ENCODE data around the gene GTPBP3. TPM values are rescaled to one million over a fixed set of nuclear protein-coding genes. Genes with fewer than 3 reads are reported as not detected.
A peak's percentile ranks its signal among the peaks of the same experiment; 100 is the strongest.

The GTPBP3 gene
- total and polyA plus RNA-seq, 2 experiments from 2014 or later: 34.9 to 95.6 TPM

DNA sequence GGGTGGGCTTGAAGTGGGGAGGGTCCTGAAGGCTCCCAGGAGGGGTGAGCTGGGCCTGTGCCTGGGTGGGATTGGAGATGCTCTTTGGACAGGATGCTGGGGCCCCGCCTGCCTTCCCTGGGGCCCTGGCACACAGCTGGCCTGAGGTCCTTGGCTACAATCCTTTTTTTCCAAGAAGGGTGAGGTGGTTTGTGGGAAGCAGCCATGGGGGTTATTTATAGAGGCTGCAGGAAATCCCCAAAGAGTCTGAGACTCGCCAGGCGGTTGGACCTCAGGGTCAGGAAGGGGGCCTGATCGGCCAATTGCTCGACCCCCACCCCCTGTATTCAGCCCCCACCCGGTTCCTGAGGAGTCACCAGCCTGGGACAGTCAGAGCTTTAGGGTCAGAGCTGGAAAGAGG is 10.0 kb downstream of the GTPBP3 start:
- peak in 1 of 2 donors; percentile 43 for DNase-seq (ENCODE audit: low read depth in 1 of 2, low spot score in 1 of 2)
- no peaks in the 10 kb centered on the region for H3K36me3 ChIP-seq
- H3K4me1 ChIP-seq (ENCODE audit: low read depth): no peaks in the 10 kb centered on the region
- no peaks in the 10 kb centered on the region for H3K9me3 ChIP-seq (ENCODE audit: low read depth)
- H3K4me3 ChIP-seq: no peak overlapping the region
- no peaks in the 10 kb centered on the region for H3K27me3 ChIP-seq
- TF ChIP-seq, protein P1, sequence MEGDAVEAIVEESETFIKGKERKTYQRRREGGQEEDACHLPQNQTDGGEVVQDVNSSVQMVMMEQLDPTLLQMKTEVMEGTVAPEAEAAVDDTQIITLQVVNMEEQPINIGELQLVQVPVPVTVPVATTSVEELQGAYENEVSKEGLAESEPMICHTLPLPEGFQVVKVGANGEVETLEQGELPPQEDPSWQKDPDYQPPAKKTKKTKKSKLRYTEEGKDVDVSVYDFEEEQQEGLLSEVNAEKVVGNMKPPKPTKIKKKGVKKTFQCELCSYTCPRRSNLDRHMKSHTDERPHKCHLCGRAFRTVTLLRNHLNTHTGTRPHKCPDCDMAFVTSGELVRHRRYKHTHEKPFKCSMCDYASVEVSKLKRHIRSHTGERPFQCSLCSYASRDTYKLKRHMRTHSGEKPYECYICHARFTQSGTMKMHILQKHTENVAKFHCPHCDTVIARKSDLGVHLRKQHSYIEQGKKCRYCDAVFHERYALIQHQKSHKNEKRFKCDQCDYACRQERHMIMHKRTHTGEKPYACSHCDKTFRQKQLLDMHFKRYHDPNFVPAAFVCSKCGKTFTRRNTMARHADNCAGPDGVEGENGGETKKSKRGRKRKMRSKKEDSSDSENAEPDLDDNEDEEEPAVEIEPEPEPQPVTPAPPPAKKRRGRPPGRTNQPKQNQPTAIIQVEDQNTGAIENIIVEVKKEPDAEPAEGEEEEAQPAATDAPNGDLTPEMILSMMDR (IDR thresholded peaks at IDR 0.05; ENCODE audit: low read depth, low read length): no peak
- H3K27ac ChIP-seq: no peak overlapping the region

GRCh38 chr19:17347877-17348276 is 10.5 kb downstream of the GTPBP3 start:
- Histone ChIP-seq H3K4me3 (no peak overlapping the region), H3K27me3 (no peaks in the 10 kb centered on the region), H3K4me1 (ENCODE audit: low read depth) (no peaks in the 10 kb centered on the region), H3K36me3 (no peaks in the 10 kb centered on the region), H3K9me3 (ENCODE audit: low read depth) (no peaks in the 10 kb centered on the region), H3K27ac (no peak overlapping the region)
- no peak for DNase-seq (ENCODE audit: low read depth in 1 of 2, low spot score in 1 of 2)
- TF ChIP-seq, protein P1 (IDR thresholded peaks at IDR 0.05; ENCODE audit: low read depth, low read length): no peak

DNA sequence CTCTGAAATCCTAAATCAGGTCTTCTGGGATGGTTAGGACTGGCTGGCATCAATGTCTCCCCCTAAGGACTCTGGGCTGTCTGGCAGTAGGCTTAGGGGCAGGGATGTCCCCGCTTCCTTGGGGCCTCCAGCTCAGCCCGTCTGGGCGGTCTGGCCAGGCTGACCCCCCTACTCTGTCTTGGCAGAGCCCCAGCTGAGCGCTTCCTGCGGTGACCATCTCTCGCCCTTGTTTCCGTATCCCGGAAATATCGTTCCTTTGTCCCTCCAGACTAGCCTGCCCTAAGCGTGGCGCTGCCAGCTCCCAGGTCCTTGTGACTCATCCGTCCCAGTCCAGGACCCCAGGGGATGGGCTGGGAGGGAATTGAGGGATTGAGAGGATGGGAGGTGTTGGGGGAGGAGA is 11.3 kb downstream of the GTPBP3 start:
- DNase-seq (ENCODE audit: low read depth in 1 of 2, low spot score in 1 of 2): peak in 1 of 2 donors; percentile 80
- Histone ChIP-seq H3K9me3 (ENCODE audit: low read depth) (no peaks in the 10 kb centered on the region), H3K4me3 (no peak overlapping the region), H3K27me3 (no peaks in the 10 kb centered on the region), H3K27ac (no peak overlapping the region), H3K36me3 (no peaks in the 10 kb centered on the region), H3K4me1 (ENCODE audit: low read depth) (no peaks in the 10 kb centered on the region)
- TF ChIP-seq, protein P1 (IDR thresholded peaks at IDR 0.05; ENCODE audit: low read depth, low read length): no peak

DNA sequence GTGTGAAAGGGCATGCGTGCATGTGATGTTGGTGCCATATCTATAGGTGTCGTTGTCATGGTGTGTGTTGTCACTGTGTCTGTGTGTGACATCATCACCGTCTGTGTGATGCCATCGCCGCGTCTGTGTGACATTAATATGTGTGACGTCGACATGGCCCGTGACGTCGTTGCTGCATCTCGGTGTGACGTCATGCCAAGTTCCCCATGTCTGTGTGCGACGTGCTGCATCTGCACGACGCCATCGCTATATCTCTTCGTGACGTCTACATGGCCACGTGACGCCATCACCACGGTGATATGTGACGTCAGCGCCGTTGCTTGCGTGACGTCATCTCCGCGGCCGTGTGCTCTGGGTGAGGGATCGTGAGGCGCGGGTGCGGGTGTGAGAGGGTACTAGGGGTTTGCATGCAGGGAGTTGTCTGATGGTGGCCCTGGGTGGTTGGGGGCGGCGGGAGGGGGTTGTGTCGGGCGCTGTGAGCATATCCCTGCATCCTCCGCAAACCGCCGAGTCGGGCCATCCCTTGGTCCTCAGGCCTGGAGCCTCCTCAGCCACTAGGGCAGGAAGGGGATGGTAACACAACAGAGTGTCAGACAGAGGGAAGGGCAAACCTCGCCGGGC is 14.6 kb downstream of the GTPBP3 start:
- TF ChIP-seq, protein P1 (IDR thresholded peaks at IDR 0.05; ENCODE audit: low read depth, low read length): no peak
- Histone ChIP-seq H3K4me3 (no peak overlapping the region), H3K9me3 (ENCODE audit: low read depth) (no peaks in the 10 kb centered on the region), H3K27me3 (no peaks in the 10 kb centered on the region), H3K4me1 (ENCODE audit: low read depth) (no peaks in the 10 kb centered on the region), H3K36me3 (no peaks in the 10 kb centered on the region), H3K27ac (no peak overlapping the region)
- no peak for DNase-seq (ENCODE audit: low read depth in 1 of 2, low spot score in 1 of 2)

DNA sequence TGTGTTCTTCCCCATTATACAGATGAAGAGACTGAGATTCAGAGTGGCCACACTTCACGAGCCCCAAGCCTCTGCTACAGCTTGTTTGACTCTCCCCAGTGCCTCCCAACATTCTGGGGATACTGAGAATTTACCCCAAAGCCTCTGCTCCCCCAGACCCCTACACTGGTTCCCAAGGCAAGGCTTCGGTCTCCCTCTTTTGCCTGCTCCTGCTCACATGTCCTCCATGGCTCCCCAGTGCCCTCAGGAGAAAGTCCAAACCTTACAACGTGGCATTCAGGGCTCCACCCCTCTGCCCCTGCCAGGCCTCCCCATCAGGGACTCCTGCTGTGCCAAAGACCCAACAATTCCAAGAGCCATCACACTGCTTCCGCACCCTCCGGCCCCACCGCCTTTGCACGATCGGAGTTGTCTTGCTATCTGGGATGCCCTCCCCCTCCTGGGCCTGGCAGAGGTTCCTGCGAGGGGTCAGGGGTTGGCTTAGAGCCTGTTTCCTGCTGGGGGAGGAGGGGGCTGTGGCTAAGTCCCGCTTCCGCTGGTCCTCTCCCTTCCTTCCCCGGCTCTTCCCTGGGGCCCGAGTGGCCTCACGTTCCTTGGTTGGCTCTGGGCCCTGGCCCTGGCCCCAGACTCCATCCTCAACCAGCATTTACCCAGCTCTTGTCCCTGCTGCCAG is 15.4 kb downstream of the GTPBP3 start:
- TF ChIP-seq, protein P1 (IDR thresholded peaks at IDR 0.05; ENCODE audit: low read depth, low read length): no peak
- peak in 1 of 2 donors; percentile 53 for DNase-seq (ENCODE audit: low read depth in 1 of 2, low spot score in 1 of 2)
- Histone ChIP-seq H3K27me3 (no peaks in the 10 kb centered on the region), H3K27ac (no peak overlapping the region), H3K4me3 (no peak overlapping the region), H3K9me3 (ENCODE audit: low read depth) (no peaks in the 10 kb centered on the region), H3K4me1 (ENCODE audit: low read depth) (no peaks in the 10 kb centered on the region), H3K36me3 (no peaks in the 10 kb centered on the region)

All from cardiac muscle cell (in vitro differentiated cells and primary cell).